B cell (primary cell): ENCODE results near the gene MRRF. TPM values are rescaled to one million over a fixed set of nuclear protein-coding genes. Genes with fewer than 3 reads are reported as not detected.

Experiments used
- ATAC-seq: fragments of 200-7000 bp; cut with Tn5 transposase; one replicate; pipeline ENCODE4 v1.10.0; 2021; ENCODE audit warnings: low read depth, mild to moderate bottlenecking, moderate number of reproducible peaks, moderate library complexity
- CTCF ChIA-PET: fragments of 350-600 bp; sonication (Branson Sonifier 250); formaldehyde crosslinking; loops from one replicate; lab custom pipeline; 2021; ENCODE audit warnings: antibody characterized with exemption, inconsistent platforms; lab: Charles Lee
- POLR2A ChIA-PET: fragments of 350-600 bp; sonication (Branson Sonifier 250); formaldehyde crosslinking; loops from one replicate; lab custom pipeline; 2021; ENCODE audit warnings: antibody characterized with exemption; lab: Charles Lee
- DNase-seq: peaks from one replicate; pipeline ENCODE4 v3.0.0; 2013
- H2AFZ ChIP-seq: 2 replicates; pipeline ENCODE4 v1.6.1; 2012; ENCODE audit warnings: mild to moderate bottlenecking, low read depth, low read length; ENCODE audit not compliant: insufficient read depth, poor library complexity, severe bottlenecking
- H3K27ac ChIP-seq, 2 donors: 1 replicate in 1 of 2; 2 replicates in 1 of 2; pipeline ENCODE4 v1.5.1; 2012 to 2013; ENCODE audit warnings: low read length in 2 of 2, mild to moderate bottlenecking in 2 of 2, moderate library complexity in 1 of 2
- H3K27me3 ChIP-seq, 4 experiments: fragments of 200-600 bp in 1 of 4; sonication (generic) in 1 of 4; replicated peaks in 1 of 4; 1 replicate in 2 of 4; 2 replicates in 2 of 4; pipeline versions ENCODE4 v1.6.1 to v1.7.0; 2013 to 2016; ENCODE audit warnings: low read length in 3 of 4, mild to moderate bottlenecking in 2 of 4, mixed read lengths in 1 of 4, moderate library complexity in 1 of 4; ENCODE audit not compliant: insufficient read depth in 4 of 4, control insufficient read depth in 3 of 4; ENCODE audit errors: control extremely low read depth in 1 of 4
- H3K36me3 ChIP-seq, 2 experiments: replicated peaks in 1 of 2; 1 replicate in 1 of 2; 2 replicates in 1 of 2; pipeline versions ENCODE4 v1.6.1 to v1.7.1; 2013; ENCODE audit warnings: low read length in 1 of 2; ENCODE audit not compliant: insufficient read depth in 2 of 2, control insufficient read depth in 1 of 2; ENCODE audit errors: control extremely low read depth in 1 of 2, extremely low read depth in 1 of 2
- H3K4me1 ChIP-seq, 2 donors: fragments of 200-600 bp in 1 of 2; sonication (generic) in 1 of 2; 1 replicate in 1 of 2; 2 replicates in 1 of 2; pipeline versions ENCODE4 v1.5.1 to v1.6.1; 2013 to 2017; ENCODE audit warnings: low read length in 2 of 2; ENCODE audit not compliant: control insufficient read depth in 2 of 2, insufficient read depth in 2 of 2
- H3K4me2 ChIP-seq: replicated peaks from 2 replicates; pipeline ENCODE3; 2012; ENCODE audit warnings: mild to moderate bottlenecking, low read depth, low read length; ENCODE audit not compliant: poor library complexity, severe bottlenecking
- H3K4me3 ChIP-seq, 5 experiments: fragments of 200-600 bp in 1 of 5; sonication (generic) in 1 of 5; 1 replicate in 3 of 5; 2 replicates in 2 of 5; pipeline versions ENCODE4 v1.5.1 to v1.7.0; 2011 to 2016; ENCODE audit warnings: low read length in 4 of 5, mild to moderate bottlenecking in 4 of 5, low read depth in 2 of 5, control low read depth in 1 of 5, moderate library complexity in 1 of 5; ENCODE audit not compliant: insufficient read depth in 1 of 5; ENCODE audit errors: control extremely low read depth in 1 of 5, extremely low read depth in 1 of 5
- H3K79me2 ChIP-seq: fragments of 200-600 bp; sonication (generic); one replicate; pipeline ENCODE4 v1.6.0; 2016; ENCODE audit warnings: low read length; ENCODE audit not compliant: control insufficient read depth, insufficient read depth
- H3K9ac ChIP-seq: fragments of 200-600 bp; sonication (generic); 2 replicates; pipeline ENCODE4 v1.6.1; 2017; ENCODE audit warnings: mild to moderate bottlenecking, low read length, moderate library complexity
- H3K9me3 ChIP-seq, 3 donors: one replicate each; pipeline versions ENCODE4 v1.6.1 to v1.7.1; 2013; ENCODE audit warnings: low read length in 2 of 3; ENCODE audit not compliant: control insufficient read depth in 2 of 3, insufficient read depth in 1 of 3; ENCODE audit errors: control extremely low read depth in 1 of 3
- H4K20me1 ChIP-seq: 2 replicates; pipeline ENCODE4 v1.6.0; 2012; ENCODE audit warnings: mild to moderate bottlenecking, low read length; ENCODE audit not compliant: insufficient read depth, control insufficient read depth, poor library complexity, severe bottlenecking
- H3K27ac Mint-ChIP-seq: one replicate; pipeline ENCODE4 v1.8.0; 2021; ENCODE audit warnings: mixed read lengths
- H3K27me3 Mint-ChIP-seq: one replicate; pipeline ENCODE4 v1.8.0; 2021; ENCODE audit warnings: mixed read lengths
- H3K4me1 Mint-ChIP-seq: one replicate; pipeline ENCODE4 v1.8.0; 2021; ENCODE audit warnings: mixed read lengths
- H3K4me3 Mint-ChIP-seq: one replicate; pipeline ENCODE4 v1.8.0; 2021; ENCODE audit warnings: mixed read lengths
- H3K9me3 Mint-ChIP-seq: one replicate; pipeline ENCODE4 v1.8.0; 2022; ENCODE audit warnings: mixed read lengths; ENCODE audit not compliant: insufficient read depth
- EZH2 ChIP-seq: IDR thresholded peaks from 2 replicates; pipeline ENCODE4 v1.6.1; 2012; ENCODE audit warnings: borderline replicate concordance, low read depth, mild to moderate bottlenecking, moderate library complexity, low read length; ENCODE audit not compliant: insufficient read depth, poor library complexity, severe bottlenecking
- WGBS: methylation state at CpG from one replicate; pipeline ENCODE4 v1.1.5; 2013; ENCODE audit warnings: missing lambda C conversion rate; ENCODE audit not compliant: insufficient coverage; 5-methylcytosine and 5-hydroxymethylcytosine counted together
- intact Hi-C: fragments of 100-400 bp; cut with micrococcal nuclease; formaldehyde crosslinking; loops from one replicate; pipeline ENCODE4 v1.10.0; 2022
- polyA plus RNA-seq: library from polyadenylated mRNA; depleted of rRNA; stranded (reverse); fragments of >200 nt; gene quantifications from 2 replicates; pipeline ENCODE4 v1.2.3, GENCODE V29; 2012
- total RNA-seq, 2 donors: library from RNA; stranded (reverse); fragments of 120-200 nt in 1 of 2; gene quantifications; 1 replicate in 1 of 2; 2 replicates in 1 of 2; pipeline versions ENCODE4 v1.2.3 to v1.2.4, GENCODE V29; 2013 to 2022
- TF ChIP-seq, protein P1 (sequence below): fragments of 200-600 bp; IDR thresholded peaks from one replicate; pipeline ENCODE4 v1.8.0; 2022; ENCODE audit warnings: antibody characterized with exemption, mild to moderate bottlenecking

MRRF gene
- total and polyA plus RNA-seq, 2 donors (not counting 1 experiment from before 2014, with no cell fraction given), result 38.6 to 44.9 TPM

DNA sequence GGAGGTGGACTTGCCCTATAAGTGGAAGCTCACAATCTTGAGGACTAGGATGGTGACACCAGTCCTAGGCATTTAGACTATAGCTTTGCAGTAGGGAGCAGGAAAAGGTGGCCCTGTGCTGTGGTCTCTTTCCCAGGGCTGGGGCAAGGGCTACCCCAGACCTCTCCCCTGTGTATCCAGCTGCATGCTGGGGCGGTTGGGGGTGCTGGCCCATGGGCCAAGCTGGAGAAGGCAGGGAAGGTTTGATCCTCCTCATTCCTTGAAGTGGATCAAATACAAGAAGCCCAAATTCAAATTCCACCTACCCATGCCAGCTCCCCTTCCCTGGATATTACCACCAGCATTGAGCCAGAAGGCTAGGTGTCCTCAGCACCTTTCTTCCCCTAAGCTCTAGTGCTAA, 104.0 kb downstream of the MRRF start:
- Histone ChIP-seq H3K9me3 (peaks cover 0 to 5% (median 0%) of the 10 kb centered on the region in 3 donors), H3K27ac (no peak overlapping the region), H4K20me1 (no peaks in the 10 kb centered on the region), H3K79me2 (peaks cover 16% of the 10 kb centered on the region), H3K4me1 (peaks cover 18 to 26% of the 10 kb centered on the region in 2 donors), H3K4me2 (no peak overlapping the region), H3K4me3 (no peak overlapping the region), H2AFZ (no peak overlapping the region), H3K9ac (no peak overlapping the region), H3K36me3 (no peaks in the 10 kb centered on the region), H3K27me3 (no peaks in the 10 kb centered on the region)
- TF ChIP-seq, protein P1, sequence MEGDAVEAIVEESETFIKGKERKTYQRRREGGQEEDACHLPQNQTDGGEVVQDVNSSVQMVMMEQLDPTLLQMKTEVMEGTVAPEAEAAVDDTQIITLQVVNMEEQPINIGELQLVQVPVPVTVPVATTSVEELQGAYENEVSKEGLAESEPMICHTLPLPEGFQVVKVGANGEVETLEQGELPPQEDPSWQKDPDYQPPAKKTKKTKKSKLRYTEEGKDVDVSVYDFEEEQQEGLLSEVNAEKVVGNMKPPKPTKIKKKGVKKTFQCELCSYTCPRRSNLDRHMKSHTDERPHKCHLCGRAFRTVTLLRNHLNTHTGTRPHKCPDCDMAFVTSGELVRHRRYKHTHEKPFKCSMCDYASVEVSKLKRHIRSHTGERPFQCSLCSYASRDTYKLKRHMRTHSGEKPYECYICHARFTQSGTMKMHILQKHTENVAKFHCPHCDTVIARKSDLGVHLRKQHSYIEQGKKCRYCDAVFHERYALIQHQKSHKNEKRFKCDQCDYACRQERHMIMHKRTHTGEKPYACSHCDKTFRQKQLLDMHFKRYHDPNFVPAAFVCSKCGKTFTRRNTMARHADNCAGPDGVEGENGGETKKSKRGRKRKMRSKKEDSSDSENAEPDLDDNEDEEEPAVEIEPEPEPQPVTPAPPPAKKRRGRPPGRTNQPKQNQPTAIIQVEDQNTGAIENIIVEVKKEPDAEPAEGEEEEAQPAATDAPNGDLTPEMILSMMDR, result no peak
- TF ChIP-seq EZH2, result no peak
- intact Hi-C loops, result no loop called here
- Mint-ChIP-seq H3K9me3 (no peaks in the 10 kb centered on the region), H3K4me1 (peaks cover 33% of the 10 kb centered on the region), H3K4me3 (no peak overlapping the region), H3K27ac (no peak overlapping the region), H3K27me3 (no peaks in the 10 kb centered on the region)
- 100% methylated on average over 1 of the region's 1 CpG for WGBS
- CTCF ChIA-PET, result interaction anchor here (2.3 to 2.6 kb wide), 2 partner anchors 243 to 269 kb away, joined by 8 to 9 read pairs; no protein-coding TSS in a partner anchor
- ATAC-seq (no peak), DNase-seq (no peak)
- POLR2A ChIA-PET, result no interaction called here

DNA sequence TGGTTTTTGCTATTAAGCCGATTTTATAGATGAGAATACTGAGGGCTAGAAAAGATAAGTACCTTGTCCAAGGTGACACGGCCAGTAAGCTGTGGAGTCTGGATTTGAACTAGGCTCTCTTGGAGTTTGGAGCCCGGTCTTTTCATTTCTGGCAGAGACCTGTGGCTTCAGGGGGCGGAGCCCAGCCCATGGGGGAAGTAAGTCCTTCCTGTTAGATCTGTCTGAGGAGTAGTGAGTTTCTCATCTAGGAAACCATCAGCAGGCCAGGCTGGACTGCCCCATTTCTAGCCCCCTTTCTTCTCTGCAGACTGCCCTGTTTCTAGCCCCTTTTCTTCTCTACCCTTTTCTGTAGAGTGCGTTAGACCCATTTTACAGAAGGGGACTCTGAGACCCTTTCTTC, 105.6 kb downstream of the MRRF start:
- Mint-ChIP-seq H3K27me3 (no peaks in the 10 kb centered on the region), H3K4me1 (peaks cover 39% of the 10 kb centered on the region), H3K4me3 (peak overlapping the region; percentile 91), H3K27ac (peak overlapping the region; percentile 82), H3K9me3 (no peaks in the 10 kb centered on the region)
- no peaks in the 10 kb centered on the region for H4K20me1 ChIP-seq
- ATAC-seq (peak; percentile 42), DNase-seq (peak; percentile 42)
- H3K9me3 ChIP-seq, result peaks cover 0 to 5% (median 0%) of the 10 kb centered on the region in 3 donors
- no peaks in the 10 kb centered on the region for H3K36me3 ChIP-seq
- H3K4me1 ChIP-seq, result peaks cover 18 to 30% of the 10 kb centered on the region in 2 donors
- intact Hi-C loops, result no loop called here
- POLR2A ChIA-PET, result interaction anchor here (0.6 to 1.2 kb wide), 2 partner anchors 19 kb away, joined by 3 read pairs; no protein-coding TSS in a partner anchor
- TF ChIP-seq, protein P1, result no peak
- no peak for TF ChIP-seq EZH2
- peak overlapping the region; percentile 76 for H2AFZ ChIP-seq
- H3K79me2 ChIP-seq, result peaks cover 16% of the 10 kb centered on the region
- CTCF ChIA-PET, result interaction anchor here (1.8 to 3.0 kb wide), 5 partner anchors 19 to 458 kb away, joined by 4 to 16 read pairs (median 8); partner anchors contain the start of gene PDCL
- H3K9ac ChIP-seq, result peak overlapping the region; percentile 82
- 25% methylated on average over 3 of the region's 5 CpGs for WGBS
- H3K4me2 ChIP-seq, result peak overlapping the region; percentile 96
- peak overlapping the region; percentile 67 to 76 for H3K27ac ChIP-seq
- no peaks in the 10 kb centered on the region for H3K27me3 ChIP-seq
- H3K4me3 ChIP-seq, result peak overlapping the region; percentile 59 to 87 (median 63)
